Activated CD4-positive, alpha-beta T cell treated with anti-CD3 and anti-CD28 coated beads for 4 hours (primary cell): ENCODE results near the gene CLDN34.

Experiments used
- DNase-seq, 2 donors: peaks; one replicate each; pipeline ENCODE4 v3.0.0-alpha.2; 2020

The CLDN34 gene

GRCh38 chrX:9966775-9967408, at the start of gene CLDN34:
CLDN34 (plus strand) TSS chrX:9967358; CDS start chrX:9967358, 0 bp downstream.
- no peak for DNase-seq

- no peak for DNase-seq
Observed at GRCh38 chrX:9917861-9918260, 49.3 kb upstream of the CLDN34 start.

- no peak for DNase-seq
Observed at GRCh38 chrX:9919632-9920172, 47.5 kb upstream of the CLDN34 start.

GRCh38 chrX:9921407-9921806, 45.8 kb upstream of the CLDN34 start:
- no peak for DNase-seq

GRCh38 chrX:9923357-9923756, 43.8 kb upstream of the CLDN34 start:
- DNase-seq = no peak

- DNase-seq = no peak
Observed at GRCh38 chrX:9926002-9926401, 41.2 kb upstream of the CLDN34 start.

- DNase-seq = no peak
Observed at GRCh38 chrX:9927698-9928482, 39.3 kb upstream of the CLDN34 start.

GRCh38 chrX:9935436-9935835, 31.7 kb upstream of the CLDN34 start:
- no peak for DNase-seq

- no peak for DNase-seq
Observed at GRCh38 chrX:9937761-9938160, 29.4 kb upstream of the CLDN34 start.

- no peak for DNase-seq
Observed at GRCh38 chrX:9938516-9938915, 28.6 kb upstream of the CLDN34 start.

GRCh38 chrX:9940421-9940820, 26.7 kb upstream of the CLDN34 start:
- DNase-seq = no peak

GRCh38 chrX:9942086-9942485, 25.1 kb upstream of the CLDN34 start:
- DNase-seq = peak; percentile 14 to 32

- DNase-seq = no peak
Observed at GRCh38 chrX:9943420-9943819, 23.7 kb upstream of the CLDN34 start.

- no peak for DNase-seq
Observed at GRCh38 chrX:9947131-9947794, 19.9 kb upstream of the CLDN34 start.

- DNase-seq = no peak
Observed at GRCh38 chrX:9948406-9948805, 18.8 kb upstream of the CLDN34 start.

- no peak for DNase-seq
Observed at GRCh38 chrX:9952300-9952699, 14.9 kb upstream of the CLDN34 start.

- DNase-seq = no peak
Observed at GRCh38 chrX:9953396-9953795, 13.8 kb upstream of the CLDN34 start.

GRCh38 chrX:9955506-9955905, 11.7 kb upstream of the CLDN34 start:
- no peak for DNase-seq

- no peak for DNase-seq
Observed at GRCh38 chrX:9957743-9958142, 9.4 kb upstream of the CLDN34 start.

GRCh38 chrX:9958183-9958582, 9.0 kb upstream of the CLDN34 start:
- no peak for DNase-seq

- DNase-seq = no peak
Observed at GRCh38 chrX:9961750-9962149, 5.4 kb upstream of the CLDN34 start.

- DNase-seq = no peak
Observed at GRCh38 chrX:9977635-9978034, 10.5 kb downstream of the CLDN34 start.

- DNase-seq = no peak
Observed at GRCh38 chrX:9980401-9980800, 13.2 kb downstream of the CLDN34 start.

- no peak for DNase-seq
Observed at GRCh38 chrX:9980927-9981326, 13.8 kb downstream of the CLDN34 start.
